Aorta (tissue), 5 donors: ENCODE results near the gene TRIM65. TPM values are rescaled to one million over a fixed set of nuclear protein-coding genes. Genes with fewer than 3 reads are reported as not detected.

ENCODE experiments used
- ATAC-seq: fragments of 200-7000 bp; cut with Tn5 transposase; one replicate; pipeline ENCODE4 v1.9.1; 2022; ENCODE audit warnings: moderate library complexity; ENCODE audit not compliant: low FRiP score
- DNase-seq, 2 donors: peaks; one replicate each; pipeline ENCODE4 v3.0.0-alpha.2; 2020
- H3K27ac ChIP-seq, 2 donors: one replicate each; pipeline ENCODE4 v1.5.1; 2013; ENCODE audit warnings: low read length in 2 of 2, mild to moderate bottlenecking in 2 of 2, moderate library complexity in 2 of 2, control low read depth in 1 of 2, inconsistent platforms in 1 of 2, low read depth in 1 of 2
- H3K27me3 ChIP-seq, 2 donors: one replicate each; pipeline ENCODE4 v1.6.1; 2013; ENCODE audit warnings: control low read depth in 1 of 2, low read length in 1 of 2, mild to moderate bottlenecking in 1 of 2, moderate library complexity in 1 of 2; ENCODE audit not compliant: insufficient read depth in 2 of 2, control insufficient read depth in 1 of 2
- H3K36me3 ChIP-seq, 2 donors: one replicate each; pipeline ENCODE4 v1.6.1; 2013; ENCODE audit warnings: control low read depth in 1 of 2, low read length in 1 of 2, mild to moderate bottlenecking in 1 of 2; ENCODE audit not compliant: insufficient read depth in 2 of 2, control insufficient read depth in 1 of 2
- H3K4me1 ChIP-seq, 2 donors: one replicate each; pipeline ENCODE4 v1.6.1; 2013; ENCODE audit warnings: low read length in 2 of 2, control low read depth in 1 of 2, mild to moderate bottlenecking in 1 of 2, moderate library complexity in 1 of 2; ENCODE audit not compliant: insufficient read depth in 2 of 2, control insufficient read depth in 1 of 2
- H3K4me3 ChIP-seq, 2 donors: one replicate each; pipeline ENCODE4 v1.5.1; 2013; ENCODE audit warnings: low read length in 2 of 2, control low read depth in 1 of 2, mild to moderate bottlenecking in 1 of 2
- H3K9me3 ChIP-seq: one replicate; pipeline ENCODE4 v1.6.1; 2013; ENCODE audit warnings: mild to moderate bottlenecking, low read length; ENCODE audit not compliant: control insufficient read depth
- WGBS, 2 donors: extraction: QIAGEN DNeasy Blood & Tissue Kit; methylation state at CpG; one replicate each; pipeline ENCODE4 v1.1.7; 2013; 5-methylcytosine and 5-hydroxymethylcytosine counted together
- intact Hi-C, 2 donors: fragments of 100-400 bp; cut with DNase I; formaldehyde crosslinking; loops; one replicate each; pipeline versions ENCODE4 v1.14.2 to v1.15.0; 2022
- long read RNA-seq, 2 donors: library from polyadenylated mRNA; unstranded; transcript quantifications; one replicate each; pipeline ENCODE4 v2.0.0, GENCODE V29; 2020 to 2021
- polyA plus RNA-seq, 2 donors: library from polyadenylated mRNA; stranded (reverse); fragments of 200-250 nt; gene quantifications; one replicate each; pipeline ENCODE4 v1.2.3, GENCODE V29; 2013
- total RNA-seq, 2 donors: library from RNA; stranded (reverse); fragmentation: NEBNext Ultra II Directional; extraction: Animal tissue kit (Norgen Biotek cat#: 25700); gene quantifications; one replicate each; pipeline ENCODE4 v1.2.1, GENCODE V29; 2021
- donor health status: healthy with polysubstance abuse.
- donor health status: Bipolar disorder and iron deficiency.
- donor health status: DM: no; HTN: no; CAD: no.
- donor health status: DM: no; HTN: no; CAD: no.
- donor health status: DM: yes; HTN: yes; CAD: no.

Gene TRIM65
- total RNA-seq (10 to 100 TPM; 15.1 to 26.6 TPM), polyA plus RNA-seq (10 to 100 TPM; 10.0 to 12.8 TPM)
- long read RNA-seq, donor 1, partial matches to known transcripts: 1 of 10 reads
- long read RNA-seq, donor 1, other reads (novel, unspliced or antisense): 9 of 10 reads
- long read RNA-seq, donor 2, transcript TRIM65-201 (6 exons, 3,439 nt): minor isoform, 9 of 34 reads
- long read RNA-seq, donor 2, transcript TRIM65-204 (5 exons, 865 nt): major isoform, 11 of 34 reads
- long read RNA-seq, donor 2, partial matches to known transcripts: 5 of 34 reads
- long read RNA-seq, donor 2, other reads (novel, unspliced or antisense): 9 of 34 reads

GRCh38 chr17:75896415-75897159 is at the start of gene TRIM65:
Gene TRIM65, minus strand, starts transcription at chr17:75896951. Its CDS starts 14 bp downstream, at chr17:75896937.
- WGBS, 2 donors: 0% methylated on average over 55 to 102 of the region's 102 CpGs
- no peaks in the 10 kb centered on the region for H3K4me1 ChIP-seq
- DNase-seq: peak; percentile 92 to 97
- H3K4me3 ChIP-seq: peak within 1 kb of the TSS; percentile 69 to 84
- H3K9me3 ChIP-seq: no peaks in the 10 kb centered on the region
- intact Hi-C loops: loop anchor here in 1 of 2 donors (1.0 kb wide), 1 partner anchor 41 kb away; the partner anchor contains the start of gene WBP2
- peak within 1 kb of the TSS; percentile 6 to 82 for H3K27ac ChIP-seq
- peaks cover 0 to 2% of the 10 kb centered on the region in 2 donors for H3K36me3 ChIP-seq
- H3K27me3 ChIP-seq: no peaks in the 10 kb centered on the region
- ATAC-seq: peak; percentile 88

GRCh38 chr17:75945211-75945610 is 48.5 kb upstream of the TRIM65 start:
- intact Hi-C loops: no loop called here
- Histone ChIP-seq H3K4me1 (no peaks in the 10 kb centered on the region), H3K27me3 (no peaks in the 10 kb centered on the region), H3K36me3 (no peaks in the 10 kb centered on the region), H3K27ac (no peak overlapping the region), H3K9me3 (no peaks in the 10 kb centered on the region), H3K4me3 (no peak overlapping the region)
- ATAC-seq: no peak
- 77 to 81% methylated on average over 2 of the region's 2 CpGs for WGBS, 2 donors
- no peak for DNase-seq

- Histone ChIP-seq H3K27me3 (no peaks in the 10 kb centered on the region), H3K4me1 (no peaks in the 10 kb centered on the region), H3K36me3 (no peaks in the 10 kb centered on the region), H3K9me3 (no peaks in the 10 kb centered on the region), H3K27ac (no peak overlapping the region), H3K4me3 (no peak overlapping the region)
- 79 to 88% methylated on average over 1 of the region's 1 CpG for WGBS, 2 donors
- intact Hi-C loops: no loop called here
- no peak for DNase-seq
- no peak for ATAC-seq
These were observed 46.7 kb upstream of the TRIM65 start for GRCh38 chr17:75943491-75943890.

- Histone ChIP-seq H3K4me3 (no peak overlapping the region), H3K4me1 (no peaks in the 10 kb centered on the region), H3K27ac (no peak overlapping the region), H3K36me3 (no peaks in the 10 kb centered on the region), H3K9me3 (no peaks in the 10 kb centered on the region), H3K27me3 (no peaks in the 10 kb centered on the region)
- 88 to 89% methylated on average over 4 of the region's 4 CpGs for WGBS, 2 donors
- DNase-seq (no peak), ATAC-seq (no peak)
- intact Hi-C loops: no loop called here
These were observed 45.7 kb upstream of the TRIM65 start for GRCh38 chr17:75942473-75942872.

- Histone ChIP-seq H3K4me1 (no peaks in the 10 kb centered on the region), H3K9me3 (no peaks in the 10 kb centered on the region), H3K27me3 (no peaks in the 10 kb centered on the region), H3K27ac (no peak overlapping the region), H3K4me3 (no peak overlapping the region), H3K36me3 (no peaks in the 10 kb centered on the region)
- intact Hi-C loops: no loop called here
- ATAC-seq (no peak), DNase-seq (no peak)
- 27 to 40% methylated on average over 6 of the region's 6 CpGs for WGBS, 2 donors
These were observed 44.7 kb upstream of the TRIM65 start for GRCh38 chr17:75941442-75941819.

GRCh38 chr17:75940727-75941441 is 44.1 kb upstream of the TRIM65 start, which contains the start of gene FBF1:
Gene FBF1, minus strand, starts transcription at chr17:75941042. Its CDS starts 2,893 bp downstream, at chr17:75938149.
- DNase-seq (peak; percentile 97 to 99), ATAC-seq (peak; percentile 98)
- intact Hi-C loops: no loop called here
- WGBS, 2 donors: 0% methylated on average over 63 of the region's 63 CpGs
- Histone ChIP-seq H3K9me3 (no peaks in the 10 kb centered on the region), H3K4me3 (peak within 1 kb of the TSS; percentile 39 to 53), H3K4me1 (no peaks in the 10 kb centered on the region), H3K36me3 (no peaks in the 10 kb centered on the region), H3K27ac (no peak within 1 kb of the TSS), H3K27me3 (no peaks in the 10 kb centered on the region)

- intact Hi-C loops: no loop called here
- no peak for DNase-seq
- no peaks in the 10 kb centered on the region for H3K27me3 ChIP-seq
These were observed 40.9 kb upstream of the TRIM65 start for GRCh38 chr17:75937652-75938051.

GRCh38 chr17:75933808-75934207 is 37.1 kb upstream of the TRIM65 start:
- 69 to 77% methylated on average over 4 of the region's 4 CpGs for WGBS, 2 donors
- DNase-seq (no peak), ATAC-seq (no peak)
- Histone ChIP-seq H3K27ac (no peak overlapping the region), H3K36me3 (no peaks in the 10 kb centered on the region), H3K4me3 (no peak overlapping the region), H3K27me3 (no peaks in the 10 kb centered on the region), H3K9me3 (no peaks in the 10 kb centered on the region), H3K4me1 (no peaks in the 10 kb centered on the region)
- intact Hi-C loops: no loop called here

More at GRCh38 chr17:75937652-75938051, 40.9 kb upstream of the TRIM65 start:
- Histone ChIP-seq H3K9me3 (no peaks in the 10 kb centered on the region), H3K27ac (no peak overlapping the region), H3K36me3 (no peaks in the 10 kb centered on the region), H3K4me1 (no peaks in the 10 kb centered on the region), H3K4me3 (no peak overlapping the region)
- WGBS, 2 donors: 80 to 81% methylated on average over 13 of the region's 13 CpGs
- no peak for ATAC-seq
